Mucosa of stomach (tissue), 1 donor: ENCODE measurements around the gene VAMP5.

Experiments used
- H3K27me3 ChIP-seq: one replicate; pipeline ENCODE4 v1.7.0; 2013; ENCODE audit warnings: mild to moderate bottlenecking, low read length; ENCODE audit not compliant: control insufficient read depth, insufficient read depth
- H3K36me3 ChIP-seq: one replicate; pipeline ENCODE4 v1.7.0; 2013; ENCODE audit warnings: low read length; ENCODE audit not compliant: control insufficient read depth, insufficient read depth
- H3K4me1 ChIP-seq: one replicate; pipeline ENCODE4 v1.7.0; 2013; ENCODE audit warnings: mild to moderate bottlenecking, low read length; ENCODE audit not compliant: control insufficient read depth, insufficient read depth
- H3K4me3 ChIP-seq: one replicate; pipeline ENCODE4 v1.7.0; 2013; ENCODE audit warnings: low read length
- H3K9ac ChIP-seq: one replicate; pipeline ENCODE4 v1.7.0; 2013; ENCODE audit warnings: mild to moderate bottlenecking, low read length, moderate library complexity
- H3K9me3 ChIP-seq: one replicate; pipeline ENCODE4 v1.7.0; 2013; ENCODE audit warnings: mild to moderate bottlenecking, low read length, moderate library complexity; ENCODE audit not compliant: control insufficient read depth
- donor health status: Pancreatic carcinoma.

VAMP5 gene

GRCh38 chr2:85642725-85643124 lies 58.5 kb downstream of the VAMP5 start:
- Histone ChIP-seq H3K4me3 (no peak overlapping the region), H3K36me3 (peaks cover 11% of the 10 kb centered on the region), H3K9me3 (no peaks in the 10 kb centered on the region), H3K9ac (no peak overlapping the region), H3K27me3 (no peaks in the 10 kb centered on the region), H3K4me1 (no peaks in the 10 kb centered on the region)
